HG02973 (cell line): Measurements from ENCODE around the gene BTN3A1.
"Not testable (repeated sequence)": the region's sequence is repeated elsewhere in the genome, so short reads cannot be mapped to it uniquely, and the experiment has no call there.

ENCODE experiments used
- ATAC-seq: cut with Tn5 transposase; IDR thresholded peaks from one replicate; pipeline ENCODE4 v1.9.1; 2021; ENCODE audit warnings: moderate library complexity; ENCODE audit not compliant: unreplicated experiment

The BTN3A1 gene

DNA sequence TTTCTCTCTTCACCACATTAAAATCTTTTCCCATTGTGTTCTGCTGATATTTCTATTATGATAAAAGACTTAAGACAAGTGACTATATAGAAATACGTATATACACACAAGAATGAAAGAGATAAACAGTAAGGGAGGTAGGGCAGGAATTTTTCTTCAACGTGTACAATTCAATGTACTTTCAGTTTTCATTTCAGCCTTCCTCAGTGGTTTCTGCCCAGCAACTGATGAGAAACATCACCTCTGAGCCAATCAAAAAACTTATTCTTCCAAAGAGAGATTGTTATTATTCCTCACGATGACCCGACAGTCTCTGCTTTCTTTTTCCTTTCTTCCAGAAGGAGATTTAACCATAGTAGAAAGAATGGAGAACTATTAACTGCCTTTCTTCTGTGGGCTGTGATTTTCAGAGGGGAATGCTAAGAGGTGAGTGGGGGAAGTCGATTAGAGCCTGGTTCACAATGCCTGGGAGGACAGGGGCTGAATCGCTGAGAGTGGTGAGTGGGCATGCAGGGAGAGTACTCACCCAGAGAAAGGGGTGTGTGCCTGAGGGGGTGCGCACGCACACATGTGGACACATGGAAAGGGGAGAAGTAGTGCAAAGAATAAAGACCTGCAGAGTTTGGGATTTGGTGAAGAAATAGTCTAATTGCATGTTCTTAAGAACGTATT is at the start of gene BTN3A1:
Gene BTN3A1, plus strand, starts transcription at position 289 of the 672 bp plus-strand sequence. CDS start 3,289 bp downstream, outside the sequence.
- peak; percentile 82 for ATAC-seq

- no peak for ATAC-seq
These were observed 49.8 kb upstream of the BTN3A1 start for GRCh38 chr6:26352315-26352714.

DNA sequence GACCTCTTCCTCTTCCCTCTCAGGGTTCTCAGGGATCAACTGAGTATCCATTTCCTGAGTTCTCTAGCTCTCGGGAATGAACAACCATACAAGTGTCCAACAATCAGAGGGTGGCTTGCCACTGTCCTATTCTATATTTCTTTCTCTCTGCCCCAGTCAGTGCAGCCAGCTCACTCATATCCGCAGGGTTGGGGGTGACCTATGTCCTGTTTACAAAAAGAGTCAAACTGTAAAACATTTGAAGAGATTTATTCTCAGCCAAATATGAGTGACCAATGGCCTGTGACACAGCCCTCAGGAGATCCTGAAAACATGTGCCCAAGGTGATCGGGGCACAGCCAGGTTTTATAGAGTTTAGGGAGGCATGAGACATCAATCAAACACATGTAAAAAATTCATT is 47.9 kb upstream of the BTN3A1 start:
- no peak for ATAC-seq

DNA sequence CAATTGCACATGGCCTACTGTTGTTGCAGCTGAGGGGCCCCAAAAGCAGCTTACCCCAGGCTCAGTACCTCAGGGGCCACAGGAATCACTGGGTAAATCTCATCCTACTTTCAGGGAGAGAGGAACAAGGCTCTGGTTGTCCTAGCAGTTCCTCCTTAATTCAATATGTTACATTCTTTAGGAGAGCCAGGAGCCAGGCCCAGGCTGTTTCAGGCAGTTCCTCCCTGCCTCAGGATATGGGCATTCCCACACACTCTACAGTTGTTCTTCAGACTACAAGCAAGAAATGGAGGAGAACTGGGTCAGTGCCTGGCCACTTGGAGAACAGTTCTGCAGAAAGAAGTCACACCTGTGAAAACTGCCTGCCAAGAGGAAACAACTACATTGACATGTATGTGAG is 46.7 kb upstream of the BTN3A1 start:
- no peak for ATAC-seq

DNA sequence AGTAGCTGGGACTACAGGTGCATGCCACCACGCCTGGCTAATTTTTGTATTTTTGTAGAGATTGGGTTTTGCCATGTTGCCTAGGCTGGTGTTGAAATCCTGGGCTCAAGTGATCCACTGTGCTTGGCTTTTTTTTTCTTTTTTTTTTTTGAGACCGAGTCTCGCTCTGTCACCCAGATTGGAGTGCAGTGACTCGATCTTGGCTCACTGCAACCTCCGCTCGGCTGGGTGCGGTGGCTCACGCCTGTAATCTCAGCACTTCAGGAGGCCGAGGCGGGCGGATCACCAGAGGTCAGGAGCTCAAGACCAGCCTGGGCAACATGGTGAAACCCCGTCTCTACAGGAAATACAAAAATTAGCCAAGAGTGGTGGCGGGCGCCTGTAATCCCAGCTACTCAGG is 44.5 kb upstream of the BTN3A1 start:
- ATAC-seq: not testable (repeated sequence)

- peak; percentile 60 for ATAC-seq
These were observed 43.5 kb upstream of the BTN3A1 start for GRCh38 chr6:26358511-26358981.

DNA sequence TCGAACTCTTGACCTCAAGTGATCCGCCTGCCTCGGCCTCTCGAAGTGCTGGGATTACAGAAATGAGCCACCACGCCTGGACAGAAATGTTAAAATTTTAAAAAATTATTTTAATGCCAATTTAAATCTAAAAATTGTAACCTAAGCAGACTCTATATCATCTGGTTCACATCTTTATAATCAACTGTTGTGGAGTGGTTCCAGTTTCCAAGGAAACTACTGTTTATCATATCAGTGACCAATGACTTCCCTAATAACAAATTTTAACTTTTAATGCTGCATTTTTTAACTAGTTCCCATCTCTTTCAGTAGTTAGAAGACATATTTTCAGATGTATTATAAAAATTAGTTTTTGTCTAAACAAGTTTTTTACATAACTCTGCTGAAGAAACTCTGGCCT is 42.3 kb upstream of the BTN3A1 start:
- no peak for ATAC-seq

DNA sequence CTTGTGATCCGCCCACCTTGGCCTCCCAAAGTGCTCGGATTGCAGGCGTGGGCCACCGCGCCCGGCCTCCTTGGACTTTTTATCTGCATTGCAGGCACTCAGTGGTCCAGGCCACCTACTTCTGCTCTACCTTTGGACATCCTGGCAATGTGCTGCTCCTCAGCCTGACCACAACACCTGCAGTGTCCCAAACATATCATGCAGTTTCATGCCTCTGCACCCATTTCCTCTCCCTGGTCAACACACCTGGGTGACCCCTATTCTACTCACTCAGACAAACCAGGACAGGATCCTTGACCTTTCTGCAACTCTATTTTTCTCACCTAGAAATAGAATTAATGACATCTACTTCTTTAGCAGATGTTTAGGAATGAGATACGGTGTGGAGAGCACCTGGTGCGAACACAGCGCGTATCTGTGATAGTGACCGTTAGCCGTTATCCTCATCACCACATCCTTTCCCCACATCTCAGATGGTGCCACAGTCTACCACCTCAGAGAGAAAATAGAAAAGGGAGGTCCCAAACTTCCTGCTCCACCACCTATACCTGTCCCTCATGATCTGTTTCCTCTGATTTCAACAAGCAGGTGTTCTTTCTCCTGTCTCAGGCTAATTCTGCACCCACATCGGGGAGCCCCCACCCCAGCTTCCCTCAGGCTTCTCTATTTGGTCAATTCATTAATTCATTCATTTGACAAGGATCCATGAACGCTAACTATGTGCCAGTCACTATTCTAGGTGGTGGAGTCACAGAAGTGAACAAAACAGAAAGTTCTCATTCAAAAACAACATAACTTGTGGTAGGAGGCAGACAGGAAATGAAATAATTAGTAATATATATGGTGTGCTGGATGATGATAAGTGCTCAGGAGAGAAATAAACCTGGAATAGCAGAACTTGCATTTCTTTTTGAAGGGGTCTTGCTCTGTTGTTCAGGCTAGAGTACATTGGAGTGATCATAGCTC is 41.3 kb upstream of the BTN3A1 start:
- ATAC-seq: no peak

DNA sequence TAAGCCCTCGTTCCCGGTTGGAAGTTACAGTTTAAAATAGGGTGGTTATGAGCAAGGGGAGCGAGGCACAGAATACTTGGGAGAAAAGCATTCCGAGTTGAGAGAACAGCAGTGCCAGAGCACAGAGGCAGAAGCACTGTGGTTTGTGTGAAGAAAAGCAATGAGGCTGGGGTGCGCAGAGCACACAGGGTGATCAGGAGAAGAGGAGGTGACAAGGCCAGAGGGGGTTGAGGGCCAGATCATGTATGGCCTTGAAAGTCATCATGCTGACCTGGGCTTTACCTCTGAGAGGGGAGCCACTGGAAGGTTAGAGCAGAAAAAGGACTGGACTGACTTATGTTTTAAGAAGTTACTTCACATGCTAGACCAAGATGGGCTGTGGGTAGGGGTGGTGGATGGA is 40.5 kb upstream of the BTN3A1 start:
- ATAC-seq: no peak

GRCh38 chr6:26362093-26362835 is 39.8 kb upstream of the BTN3A1 start:
- ATAC-seq: no peak

GRCh38 chr6:26362836-26363220 is 39.2 kb upstream of the BTN3A1 start:
- no peak for ATAC-seq

DNA sequence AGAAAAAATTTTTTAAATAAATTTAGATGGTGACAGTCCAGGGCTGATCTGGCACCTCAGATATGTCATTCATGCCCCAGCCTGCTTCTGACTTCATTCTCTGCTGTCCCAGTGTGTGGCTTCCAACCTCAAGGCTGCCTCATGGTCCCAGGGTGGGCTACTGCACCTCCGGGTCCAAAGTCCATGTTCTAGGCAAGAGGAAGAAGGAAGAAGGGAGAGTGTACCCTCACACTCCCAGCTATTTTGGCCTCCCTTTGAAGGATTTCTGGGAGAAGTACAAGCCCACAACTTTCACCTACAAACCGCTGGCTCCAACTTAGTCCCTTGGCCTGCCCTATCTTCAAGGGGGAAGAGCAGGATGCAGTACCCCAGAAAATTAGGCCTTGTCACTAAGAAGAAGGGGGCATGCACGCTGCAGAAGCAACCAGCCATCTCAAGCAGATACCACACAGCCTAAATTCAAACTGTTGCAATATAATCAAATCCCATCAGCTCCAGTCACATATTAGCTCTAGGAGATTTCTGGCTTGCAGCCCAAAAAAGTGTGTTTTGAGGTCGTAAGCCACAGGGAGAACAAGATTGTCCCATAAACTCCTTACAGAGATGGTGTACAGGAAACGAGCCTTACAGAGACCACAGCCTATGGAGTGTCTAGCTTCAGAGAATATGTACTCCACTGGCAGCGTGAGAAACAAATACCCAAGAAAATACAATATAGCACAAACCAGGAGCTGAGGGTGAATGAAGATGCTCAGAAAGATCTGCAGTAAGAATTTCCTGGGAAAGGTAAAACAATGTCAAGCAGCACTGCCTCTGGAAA is 38.0 kb upstream of the BTN3A1 start:
- no peak for ATAC-seq

DNA sequence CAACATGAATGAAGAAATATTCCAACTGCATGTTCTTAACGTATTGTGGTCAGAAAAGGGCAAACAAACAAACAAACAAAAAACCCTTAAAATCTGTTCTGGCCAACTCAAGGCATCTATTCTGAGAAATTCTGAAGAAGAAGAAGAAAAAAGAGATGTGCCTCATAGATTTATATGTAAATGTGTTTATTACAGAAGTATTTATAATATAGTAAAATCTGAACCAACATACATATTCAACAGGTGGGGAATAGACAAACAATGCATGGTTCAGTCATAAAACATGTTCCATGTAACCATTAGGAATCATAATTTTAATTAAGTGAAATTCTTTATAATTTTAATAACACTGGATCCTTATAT is 36.5 kb upstream of the BTN3A1 start:
- no peak for ATAC-seq

DNA sequence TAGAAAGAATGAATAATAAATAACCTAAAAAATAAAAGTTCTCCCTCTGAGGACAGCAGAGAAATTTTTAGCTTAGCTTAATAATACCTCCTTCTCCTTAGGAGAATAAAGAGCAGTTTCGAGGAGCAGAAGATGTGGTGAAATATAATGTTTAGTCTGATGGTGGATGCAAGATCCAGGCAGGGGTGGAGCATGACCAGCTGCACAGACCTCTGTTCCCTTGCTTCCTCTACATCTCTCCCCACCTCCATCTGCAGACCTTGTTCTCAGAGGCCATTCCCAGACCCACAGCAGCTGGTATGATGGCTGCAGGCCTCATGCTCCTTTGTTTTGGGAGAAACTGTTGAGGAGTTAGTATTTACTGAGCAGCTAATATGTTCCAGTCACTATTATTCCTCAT is 35.6 kb upstream of the BTN3A1 start:
- no peak for ATAC-seq

- no peak for ATAC-seq
These were observed 35.0 kb upstream of the BTN3A1 start for GRCh38 chr6:26367114-26367513.

DNA sequence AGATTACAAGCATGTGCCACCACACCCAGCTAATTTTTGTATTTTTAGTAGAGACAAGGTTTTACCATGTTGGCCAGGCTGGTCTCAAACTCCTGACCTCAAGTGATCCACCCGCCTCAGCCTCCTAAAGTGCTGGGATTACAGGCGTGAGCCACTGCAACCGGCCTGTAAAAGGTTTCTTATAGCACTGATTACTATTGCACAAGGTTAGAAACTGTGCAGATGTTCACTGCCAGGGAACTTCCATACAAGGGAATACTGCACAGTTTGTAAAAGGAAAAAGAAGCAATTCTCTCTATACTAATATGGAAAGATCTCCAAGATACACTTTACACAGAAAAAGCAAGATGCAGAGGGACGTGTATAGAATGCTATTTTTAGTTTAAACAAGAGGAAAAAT is 30.3 kb upstream of the BTN3A1 start:
- ATAC-seq: not testable (repeated sequence)

- no peak for ATAC-seq
These were observed 29.5 kb upstream of the BTN3A1 start for GRCh38 chr6:26372308-26373144.

DNA sequence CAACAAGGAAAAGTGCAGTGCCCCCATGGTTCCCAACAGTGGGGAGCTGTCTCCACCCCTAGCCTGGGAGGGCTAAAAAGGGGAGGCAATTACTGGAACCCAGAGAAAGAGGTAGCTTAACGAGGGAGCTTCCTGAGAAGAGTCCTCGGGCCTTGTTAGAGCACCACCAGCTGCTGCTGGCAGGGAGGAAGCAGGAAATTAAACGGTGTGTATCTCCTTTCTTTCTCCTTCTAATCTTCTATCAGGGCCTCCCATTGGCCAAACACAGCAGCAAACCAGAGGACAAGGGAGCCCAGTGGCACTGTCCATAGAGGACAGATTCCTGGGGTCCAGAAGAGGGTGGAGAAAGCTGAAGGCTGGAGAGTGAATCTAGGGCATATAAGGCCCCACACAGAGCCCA is 26.8 kb upstream of the BTN3A1 start:
- no peak for ATAC-seq

DNA sequence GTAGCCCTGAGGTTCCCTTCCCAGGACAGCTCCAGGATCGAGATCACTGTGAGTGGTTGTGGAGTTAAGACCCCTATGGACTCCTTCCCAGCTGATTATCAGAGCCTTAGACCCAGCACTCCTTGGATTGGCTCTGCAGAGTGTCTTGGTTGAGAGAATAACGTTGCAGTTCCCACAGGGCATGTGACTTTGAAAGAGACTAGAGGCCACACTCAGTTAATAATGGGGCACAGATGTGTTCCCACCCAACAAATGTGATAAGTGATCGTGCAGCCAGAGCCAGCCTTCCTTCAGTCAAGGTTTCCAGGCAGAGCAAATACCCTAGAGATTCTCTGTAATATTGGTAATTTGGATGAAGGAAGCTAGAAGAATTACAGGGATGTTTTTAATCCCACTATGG is 24.4 kb upstream of the BTN3A1 start:
- ATAC-seq: no peak

- ATAC-seq: not testable (repeated sequence)
These were observed 23.9 kb upstream of the BTN3A1 start for GRCh38 chr6:26378143-26378542.
